CD4-positive, alpha-beta T cell treated with Interleukin-4 for 4 hours (primary cell): ENCODE measurements around the gene ESPNL.
"Not testable (repeated sequence)": the region's sequence is repeated elsewhere in the genome, so short reads cannot be mapped to it uniquely, and the experiment has no call there.

Source experiments
- DNase-seq: peaks from one replicate; pipeline ENCODE4 v3.0.0-alpha.2; 2020

Gene ESPNL

GRCh38 chr2:238159661-238160205 lies 59.6 kb downstream of the ESPNL start:
- no peak for DNase-seq

DNA sequence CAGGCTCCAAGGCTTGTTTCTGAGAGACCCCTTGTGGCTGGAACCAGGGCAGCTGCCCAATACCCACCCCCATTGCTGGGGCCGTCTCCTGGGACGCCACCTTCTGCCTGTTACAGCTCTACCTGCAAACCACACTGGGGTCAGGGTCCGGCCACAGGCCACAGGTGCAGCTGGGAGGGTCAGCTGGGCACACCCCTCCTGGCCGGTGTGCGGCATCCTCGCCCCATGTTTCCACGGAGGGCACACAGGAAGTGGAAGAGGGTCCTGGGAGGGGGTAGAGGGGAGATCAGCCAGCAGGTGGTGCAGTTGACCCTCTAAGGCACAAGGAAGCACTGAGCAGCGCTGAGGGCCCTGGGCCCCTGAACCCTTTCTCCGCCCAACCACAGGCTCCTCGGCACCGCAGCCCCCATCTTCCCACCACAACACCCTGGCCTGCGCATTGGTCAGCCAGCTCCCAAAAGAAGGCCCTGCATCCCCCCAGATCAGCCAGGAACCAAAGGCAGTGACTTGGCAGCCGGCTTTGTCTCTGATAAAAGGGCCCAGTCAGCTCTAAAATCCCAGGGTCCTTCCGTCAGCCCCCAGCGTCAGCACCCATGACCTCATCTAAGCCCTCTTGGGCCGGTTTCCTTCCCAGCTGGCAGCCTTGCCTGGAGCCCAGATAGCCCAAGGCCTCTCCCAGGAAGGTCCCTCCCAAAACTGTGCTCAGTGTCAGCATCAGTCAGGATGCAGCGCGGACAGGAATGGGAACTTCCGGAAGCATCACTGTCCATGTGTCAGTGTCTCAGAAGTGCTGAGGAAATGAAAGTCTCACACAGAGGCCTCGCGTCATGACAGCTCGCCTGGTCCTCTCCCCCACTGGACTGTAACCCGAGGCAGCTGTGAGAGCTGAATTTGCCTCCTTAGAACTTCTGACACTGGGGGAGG lies 60.3 kb downstream of the ESPNL start:
- no peak for DNase-seq

DNA sequence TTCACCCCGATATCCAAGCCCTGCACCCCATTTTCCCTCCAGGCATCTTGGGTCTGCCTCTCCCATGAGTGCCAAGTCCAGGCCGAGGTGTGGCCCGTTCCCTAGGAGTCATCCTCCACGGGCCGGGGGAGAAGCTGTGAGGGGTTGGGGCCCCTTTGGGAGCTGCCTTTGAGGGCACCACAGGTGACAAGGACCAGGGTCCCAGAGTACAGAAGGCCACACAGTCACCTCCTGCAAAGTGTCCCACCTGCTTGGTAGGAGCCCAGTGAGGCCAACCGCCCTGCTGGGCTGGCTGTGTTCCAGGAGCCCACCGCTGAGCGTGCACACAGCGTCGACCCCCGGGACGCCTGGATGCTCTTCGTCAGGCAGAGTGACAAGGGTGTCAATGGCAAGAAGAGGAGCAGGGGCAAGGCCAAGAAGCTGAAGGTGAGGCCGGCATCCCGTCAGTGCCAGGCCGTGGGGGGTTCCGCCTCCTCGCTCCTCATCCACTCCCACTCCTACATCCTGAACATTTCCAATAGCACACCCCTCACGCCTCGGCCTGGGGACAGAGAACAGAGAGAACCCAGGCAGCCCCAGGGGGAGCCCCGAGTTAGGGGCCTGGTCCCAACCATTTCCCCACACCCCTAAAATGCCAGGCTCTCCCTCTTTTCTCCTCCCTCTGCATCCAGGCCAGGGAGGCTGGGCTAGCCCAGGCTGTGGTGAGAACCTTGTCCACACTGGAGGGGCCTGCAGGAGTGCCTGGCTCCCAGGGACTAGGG lies 61.3 kb downstream of the ESPNL start:
- no peak for DNase-seq

DNA sequence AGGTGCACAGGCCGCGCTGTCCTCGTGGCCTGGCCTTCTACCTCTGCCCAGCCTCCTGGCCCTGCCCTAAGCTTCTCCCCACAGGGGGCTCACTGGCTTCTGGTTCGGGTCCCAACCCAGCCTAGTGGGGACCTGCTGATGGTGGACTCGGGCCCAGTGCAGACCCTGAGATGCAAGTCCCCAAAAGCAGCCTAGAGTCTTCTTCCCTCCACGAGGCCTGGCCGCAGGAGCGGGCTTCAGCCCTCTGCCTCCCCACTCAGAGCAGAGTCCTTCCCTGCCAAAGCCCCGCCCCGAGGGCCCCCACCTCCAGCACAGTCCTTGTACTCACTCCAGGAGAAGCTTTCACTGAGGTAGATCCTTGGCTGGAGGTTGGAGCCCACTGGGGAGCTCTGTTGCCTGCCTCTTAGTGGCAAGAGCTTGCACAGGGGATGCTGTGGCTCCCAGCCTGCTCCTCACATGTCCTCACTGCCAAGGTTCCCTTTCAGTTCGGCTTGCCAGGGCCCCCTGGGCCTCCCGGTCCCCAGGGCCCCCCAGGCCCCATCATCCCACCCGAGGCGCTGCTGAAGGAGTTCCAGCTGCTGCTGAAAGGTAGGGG lies 62.2 kb downstream of the ESPNL start:
- DNase-seq: no peak

DNA sequence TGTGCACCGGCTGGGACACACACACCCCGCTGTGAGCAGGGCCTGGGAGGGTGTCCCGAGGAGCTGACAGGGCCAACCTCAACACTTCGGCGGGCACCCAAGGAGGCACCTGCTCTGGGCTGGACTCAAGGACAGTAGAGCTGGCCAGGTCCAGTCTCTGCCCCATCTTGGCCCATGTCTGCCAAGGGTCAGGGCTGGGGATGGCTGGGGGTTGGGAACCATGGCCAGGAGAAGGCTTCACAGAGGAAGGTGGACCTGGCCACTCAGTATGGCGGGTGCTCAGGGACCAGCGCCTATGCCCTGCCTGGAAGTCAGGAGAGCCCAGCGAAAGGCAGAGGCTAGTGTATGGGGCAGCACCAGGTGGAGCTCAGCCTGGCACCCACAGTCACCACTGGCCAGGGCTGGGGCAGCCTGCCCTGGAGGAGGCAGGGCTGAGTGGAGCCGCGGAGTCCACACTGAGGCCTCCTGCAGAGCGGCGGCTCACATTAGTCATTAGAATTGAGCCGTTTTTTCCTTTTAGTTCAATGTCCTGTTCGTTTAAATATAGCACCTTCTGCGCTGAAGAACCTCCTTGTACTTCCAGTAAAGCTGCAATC lies 62.8 kb downstream of the ESPNL start:
- no peak for DNase-seq

- no peak for DNase-seq
Observed at GRCh38 chr2:238163481-238164198, 63.5 kb downstream of the ESPNL start.

DNA sequence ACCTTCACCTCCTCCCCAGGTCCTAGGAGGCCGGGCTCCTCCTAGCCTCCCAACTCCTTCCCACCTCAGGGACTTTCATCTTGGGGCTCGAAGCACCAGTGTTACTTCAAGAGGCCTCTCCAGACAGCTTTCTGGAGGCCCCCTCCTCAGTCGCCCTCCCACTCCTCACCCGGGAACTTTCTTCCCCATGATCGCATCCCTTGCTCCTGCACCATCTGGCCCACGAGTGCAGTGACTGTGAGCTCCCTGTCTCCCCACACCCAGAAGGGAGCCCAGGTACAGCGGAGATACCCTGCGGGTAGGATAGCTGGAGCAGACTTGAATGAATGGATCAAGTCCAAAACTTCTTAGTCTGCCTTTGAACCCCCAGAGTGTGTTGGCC lies 64.8 kb downstream of the ESPNL start:
- no peak for DNase-seq

DNA sequence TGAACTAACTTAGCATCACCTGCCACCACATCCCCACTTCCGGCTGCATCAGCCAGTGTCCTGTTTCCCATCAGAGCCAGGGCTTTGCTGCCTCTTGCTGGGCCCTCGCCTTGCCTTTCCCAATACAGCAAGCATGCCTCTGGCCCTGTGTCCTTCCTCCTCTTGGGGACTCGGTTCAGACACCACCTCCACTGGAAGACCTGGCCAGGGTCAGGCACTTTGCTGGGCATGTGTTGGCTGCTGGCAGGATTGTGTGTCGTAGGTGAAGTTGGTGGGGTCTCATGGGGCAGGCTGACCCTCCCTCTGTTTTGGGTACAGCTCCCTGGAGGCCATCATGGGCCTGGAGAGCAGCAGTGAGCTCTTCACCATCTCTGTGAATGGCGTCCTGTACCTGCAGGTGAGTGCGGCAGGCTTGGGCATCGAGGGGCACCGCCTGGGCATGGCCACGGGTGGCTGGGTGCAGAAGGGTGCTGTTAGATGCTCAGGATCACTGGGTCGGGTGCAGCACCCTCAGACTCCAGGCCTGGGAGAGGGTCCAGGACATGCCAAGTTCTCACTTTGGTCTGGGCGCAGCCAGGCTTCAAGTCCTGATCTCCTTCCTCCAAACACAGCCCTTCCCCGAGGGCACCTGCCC lies 65.3 kb downstream of the ESPNL start:
- DNase-seq: no peak

- DNase-seq: no peak
Observed at GRCh38 chr2:238166391-238167343, 66.5 kb downstream of the ESPNL start.

GRCh38 chr2:238167344-238167715 lies 67.2 kb downstream of the ESPNL start:
- no peak for DNase-seq

- DNase-seq: no peak
Observed at GRCh38 chr2:238167761-238168160, 67.6 kb downstream of the ESPNL start.

DNA sequence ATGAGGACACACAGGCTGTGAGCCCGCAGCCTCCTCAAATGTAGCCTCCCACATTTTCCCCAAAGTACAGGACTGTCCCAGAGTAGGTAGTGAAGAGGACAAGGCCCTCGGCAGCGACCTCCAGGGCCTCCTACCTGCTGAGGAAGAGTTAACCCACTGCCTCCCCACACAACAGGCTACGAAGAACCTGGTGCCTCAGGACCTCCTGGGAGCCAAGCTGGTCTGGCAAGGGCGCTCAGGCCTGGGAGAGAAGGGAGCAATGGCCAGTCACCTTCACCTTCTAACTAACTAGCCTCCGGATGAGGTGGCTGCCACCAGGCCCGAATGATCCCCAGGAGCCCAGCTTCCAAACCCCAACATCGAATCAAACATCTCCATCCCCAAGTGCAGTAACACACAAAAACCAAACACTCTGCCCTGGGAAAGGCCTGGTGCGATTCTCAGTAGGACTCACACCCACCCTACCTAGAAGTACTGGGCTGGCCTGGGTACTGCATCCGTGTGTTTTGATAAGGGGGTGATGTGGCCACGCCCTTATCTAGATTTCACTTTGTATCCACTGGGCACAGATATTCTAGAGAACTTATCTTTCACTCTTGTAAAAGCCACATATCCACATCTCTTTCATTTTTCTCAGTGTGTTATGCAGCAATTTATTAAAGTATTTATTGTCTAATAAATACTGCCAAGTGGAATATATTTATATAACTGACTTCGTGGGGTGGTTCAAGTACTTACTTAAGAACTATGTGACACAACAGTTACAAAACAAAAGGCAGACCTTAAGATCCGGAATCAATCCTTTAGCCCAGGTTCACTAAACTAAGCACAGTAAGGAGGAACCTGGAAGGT lies 68.3 kb downstream of the ESPNL start:
- DNase-seq: no peak

DNA sequence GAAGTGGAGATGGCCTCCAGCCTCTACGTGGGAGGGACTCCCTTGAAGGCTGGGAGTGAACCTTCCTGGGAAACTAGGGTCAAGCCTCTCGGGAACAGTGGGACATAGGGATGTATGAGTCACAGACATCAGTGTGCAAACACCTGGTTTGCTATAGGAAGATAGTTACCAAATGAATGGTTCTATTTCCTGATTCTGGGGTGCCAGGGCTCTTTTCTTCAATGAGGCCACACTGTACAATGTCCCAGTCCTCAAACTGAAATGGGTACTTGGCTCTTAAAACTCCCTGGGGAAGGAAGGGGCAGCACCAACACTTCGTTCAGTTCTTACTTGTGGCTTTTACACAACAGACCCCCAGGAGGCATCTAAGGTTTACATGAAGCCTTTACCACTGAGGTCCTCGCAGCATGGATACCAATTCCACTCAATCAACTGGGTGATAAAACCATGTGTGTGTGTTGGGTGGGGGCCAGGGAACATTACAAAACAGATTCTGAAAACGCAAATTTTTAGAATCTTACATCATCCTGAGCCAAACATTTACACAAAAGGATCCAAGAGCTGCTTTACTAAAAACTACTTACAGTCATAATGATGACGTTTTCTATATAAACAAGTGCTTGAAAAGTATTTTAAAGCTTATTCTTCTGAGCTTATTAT lies 69.0 kb downstream of the ESPNL start:
- DNase-seq: no peak

DNA sequence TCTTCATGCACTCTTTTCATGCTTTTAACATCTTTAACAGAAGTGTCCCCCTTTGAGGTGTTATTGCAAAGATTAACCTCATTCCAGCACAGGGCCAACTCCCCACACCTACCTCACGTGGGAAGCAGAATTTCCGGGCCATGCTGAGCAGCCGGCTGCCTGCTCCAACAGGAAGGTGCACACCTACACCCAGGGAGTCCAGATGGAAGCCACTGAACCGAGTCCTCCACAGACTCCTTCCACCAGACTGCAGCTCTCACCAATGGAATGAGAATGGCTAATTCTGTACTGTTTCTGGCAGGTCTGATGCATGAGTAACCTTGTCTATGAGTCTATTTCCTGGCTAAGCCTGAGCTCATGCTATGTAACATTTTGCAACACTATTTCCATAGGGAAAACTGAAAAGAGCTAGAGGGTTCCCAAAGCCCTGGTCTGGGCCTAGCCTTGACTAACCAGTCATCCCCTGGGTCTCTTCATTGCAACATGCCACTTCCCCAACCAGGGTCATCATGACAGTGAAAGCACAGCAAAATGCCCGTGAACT lies 69.6 kb downstream of the ESPNL start:
- no peak for DNase-seq

GRCh38 chr2:238170386-238171071 lies 70.4 kb downstream of the ESPNL start:
- no peak for DNase-seq

- DNase-seq: not testable (repeated sequence)
Observed at GRCh38 chr2:238171072-238171431, 70.9 kb downstream of the ESPNL start.

DNA sequence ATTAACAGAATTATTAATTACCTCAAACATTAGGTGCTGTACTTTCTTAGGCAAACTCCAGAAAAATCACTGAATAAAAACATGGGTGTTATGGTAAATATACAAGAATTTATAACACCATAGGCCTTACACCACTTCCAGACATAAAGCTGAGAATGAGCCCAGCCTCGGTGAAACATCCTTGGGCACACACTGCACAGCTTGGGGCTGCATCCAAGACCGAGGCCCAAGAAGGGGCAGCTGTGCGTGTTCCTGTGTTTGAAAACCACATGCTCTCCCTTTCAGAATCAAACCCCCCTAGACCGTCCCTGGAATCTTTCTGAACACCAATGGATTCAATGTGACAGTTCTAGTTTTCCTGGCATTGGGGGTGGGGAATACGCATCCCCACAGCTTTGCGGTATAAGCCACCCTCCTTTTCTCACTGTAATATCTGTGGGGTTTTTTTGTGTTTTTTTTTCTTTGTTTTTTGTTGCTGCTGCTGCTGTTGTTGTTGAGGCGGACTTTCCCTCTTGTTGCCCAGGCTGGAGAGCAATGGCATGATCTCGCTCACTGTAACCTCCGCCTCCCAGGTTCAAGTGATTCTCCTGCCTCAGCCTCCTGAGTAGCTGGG lies 71.5 kb downstream of the ESPNL start:
- DNase-seq: no peak

- no peak for DNase-seq
Observed at GRCh38 chr2:238172439-238172838, 72.3 kb downstream of the ESPNL start.
